SK-N-SH treated with all-trans-retinoic acid at 6 μM for 48 hours (cell line): ENCODE measurements around the gene RHOC.

Experiments
- ATAC-seq: fragments of 200-7000 bp; cut with Tn5 transposase; 3 replicates; pipeline ENCODE4 v1.9.1; 2020; ENCODE audit warnings: mild to moderate bottlenecking, moderate library complexity
- ARNTL ChIP-seq: fragments of 450-650 bp; formaldehyde crosslinking; IDR thresholded peaks from 2 replicates; pipeline ENCODE4 v1.5.0; 2020; ENCODE audit warnings: low read depth, mild to moderate bottlenecking, moderate library complexity, borderline replicate concordance
- BACH2 ChIP-seq: fragments of 250-450 bp; sonication (Bioruptor Pico); IDR thresholded peaks from 2 replicates; pipeline ENCODE4 v1.9.0; 2021; ENCODE audit warnings: mild to moderate bottlenecking, borderline replicate concordance
- CSDC2 ChIP-seq: fragments of 250-450 bp; sonication (Bioruptor Pico); IDR thresholded peaks from 2 replicates; pipeline ENCODE4 v1.5.0; 2020; ENCODE audit warnings: mild to moderate bottlenecking, moderate library complexity
- CSRNP3 ChIP-seq: fragments of 250-450 bp; sonication (Bioruptor Pico); IDR thresholded peaks from 2 replicates; pipeline ENCODE4 v1.5.1; 2021; ENCODE audit warnings: mild to moderate bottlenecking, moderate library complexity
- GLIS3 ChIP-seq: fragments of 250-450 bp; sonication (Bioruptor Pico); IDR thresholded peaks from 2 replicates; pipeline ENCODE4 v1.5.0; 2020; ENCODE audit warnings: mild to moderate bottlenecking, moderate library complexity
- ISL1 ChIP-seq: fragments of 250-450 bp; sonication (Bioruptor Pico); IDR thresholded peaks from 2 replicates; pipeline ENCODE4 v2.1.2; 2022; ENCODE audit warnings: mild to moderate bottlenecking, moderate library complexity
- OSR1 ChIP-seq: fragments of 250-450 bp; sonication (Bioruptor Pico); IDR thresholded peaks from 2 replicates; pipeline ENCODE4 v1.8.0; 2022; ENCODE audit warnings: moderate library complexity, mild to moderate bottlenecking, inconsistent platforms
- PATZ1 ChIP-seq: fragments of 250-450 bp; sonication (Bioruptor Pico); IDR thresholded peaks from 2 replicates; pipeline ENCODE4 v1.8.0; 2020; ENCODE audit warnings: mild to moderate bottlenecking, moderate library complexity, borderline replicate concordance
- POU6F1 ChIP-seq: fragments of 250-450 bp; sonication (Bioruptor Pico); IDR thresholded peaks from 2 replicates; pipeline ENCODE4 v1.8.0; 2021; ENCODE audit warnings: low read depth, mild to moderate bottlenecking, moderate library complexity, borderline replicate concordance
- PPARA ChIP-seq: fragments of 250-450 bp; sonication (Bioruptor Pico); IDR thresholded peaks from 2 replicates; pipeline ENCODE4 v1.5.0; 2020; ENCODE audit warnings: mild to moderate bottlenecking, borderline replicate concordance
- RARB ChIP-seq: fragments of 250-450 bp; sonication (Bioruptor Pico); IDR thresholded peaks from 2 replicates; pipeline ENCODE4 v1.8.0; 2021; ENCODE audit warnings: mild to moderate bottlenecking, moderate library complexity
- SNAI2 ChIP-seq: fragments of 250-450 bp; sonication (Bioruptor Pico); IDR thresholded peaks from 2 replicates; pipeline ENCODE4 v1.5.0; 2020; ENCODE audit warnings: mild to moderate bottlenecking, moderate library complexity
- TOX ChIP-seq: fragments of 250-450 bp; sonication (Bioruptor Pico); IDR thresholded peaks from 2 replicates; pipeline ENCODE4 v1.8.0; 2021; ENCODE audit warnings: mild to moderate bottlenecking, moderate library complexity, borderline replicate concordance
- TSHZ2 ChIP-seq: fragments of 250-450 bp; sonication (Bioruptor Pico); IDR thresholded peaks from 2 replicates; pipeline ENCODE4 v1.5.0; 2020; ENCODE audit warnings: mild to moderate bottlenecking, moderate library complexity
- ZC3H10 ChIP-seq: fragments of 250-450 bp; sonication (Bioruptor Pico); IDR thresholded peaks from 2 replicates; pipeline ENCODE4 v1.5.1; 2021; ENCODE audit warnings: mild to moderate bottlenecking, moderate library complexity
- ZFP3 ChIP-seq: fragments of 250-450 bp; sonication (Bioruptor Pico); IDR thresholded peaks from 2 replicates; pipeline ENCODE4 v1.5.0; 2020; ENCODE audit warnings: mild to moderate bottlenecking, moderate library complexity
- ZFP30 ChIP-seq: fragments of 450-650 bp; formaldehyde crosslinking; IDR thresholded peaks from 2 replicates; pipeline ENCODE4 v1.5.0; 2022; ENCODE audit warnings: mild to moderate bottlenecking, moderate library complexity
- ZNF70 ChIP-seq: fragments of 450-650 bp; formaldehyde crosslinking; IDR thresholded peaks from 2 replicates; pipeline ENCODE4 v1.5.0; 2020; ENCODE audit warnings: mild to moderate bottlenecking, moderate library complexity
- ZNF8 ChIP-seq: fragments of 450-650 bp; formaldehyde crosslinking; IDR thresholded peaks from 2 replicates; pipeline ENCODE4 v1.5.0; 2020; ENCODE audit warnings: mild to moderate bottlenecking, moderate library complexity

The RHOC gene

GRCh38 chr1:112708489-112708888 lies 1.6 kb upstream of the RHOC start:
- TF ChIP-seq CSRNP3 (CRISPR knock-in tag) = no peak
- TF ChIP-seq POU6F1 (CRISPR knock-in tag) = no peak
- TF ChIP-seq BACH2 = no peak
- TF ChIP-seq PATZ1 (CRISPR knock-in tag) = no peak
- no peak for TF ChIP-seq PPARA
- TF ChIP-seq TOX (CRISPR knock-in tag) = no peak
- no peak for TF ChIP-seq TSHZ2 (CRISPR knock-in tag)
- no peak for TF ChIP-seq SNAI2 (CRISPR knock-in tag)
- TF ChIP-seq ZFP30 (CRISPR knock-in tag) = no peak
- no peak for TF ChIP-seq ZC3H10
- no peak for TF ChIP-seq ARNTL (CRISPR knock-in tag)
- no peak for ATAC-seq

GRCh38 chr1:112708002-112708448 lies 1.1 kb upstream of the RHOC start:
- no peak for ATAC-seq
- TF ChIP-seq SNAI2 (CRISPR knock-in tag) (no peak), OSR1 (no peak), GLIS3 (CRISPR knock-in tag) (no peak), TOX (CRISPR knock-in tag) (no peak), ZFP30 (CRISPR knock-in tag) (no peak), ZFP3 (CRISPR knock-in tag) (no peak), ZC3H10 (no peak), RARB (CRISPR knock-in tag) (no peak), ZNF8 (CRISPR knock-in tag) (no peak), ISL1 (CRISPR knock-in tag) (no peak), POU6F1 (CRISPR knock-in tag) (no peak), ZNF70 (no peak), CSRNP3 (CRISPR knock-in tag) (no peak), CSDC2 (CRISPR knock-in tag) (no peak)
- TF ChIP-seq, all 23 proteins: peak for 0
